MCF 10A (cell line): ENCODE data around the gene NGFR. TPM values are rescaled to one million over a fixed set of nuclear protein-coding genes. Genes with fewer than 3 reads are reported as not detected.

Experiments
- BruUV-seq: library from RNA; stranded (reverse); fragments of 400-500 nt; replicated peaks from 2 replicates; lab custom pipeline; 2021; lab: Mats Ljungman, UMichigan
- CTCF ChIA-PET: fragments of 300-600 bp; sonication (Branson Sonifier 250); formaldehyde crosslinking; extraction: SDS; loops from one replicate; lab custom pipeline; 2021; ENCODE audit warnings: antibody characterized with exemption, inconsistent platforms; lab: Yijun Ruan, JAX
- POLR2A ChIA-PET: fragments of 300-600, 350-650 bp; sonication (Branson Sonifier 250); formaldehyde crosslinking; extraction: SDS; loops from one replicate; lab custom pipeline; 2020; ENCODE audit warnings: antibody characterized with exemption, inconsistent platforms; lab: Yijun Ruan, JAX
- DNase-seq: peaks from one replicate; pipeline ENCODE4 v3.0.0-alpha.2; 2018; ENCODE audit not compliant: unreplicated experiment
- H3K27ac Mint-ChIP-seq: one replicate; pipeline ENCODE4 v1.8.0; 2022; ENCODE audit warnings: mild to moderate bottlenecking, low read depth, mixed read lengths; ENCODE audit not compliant: unreplicated experiment
- H3K27me3 Mint-ChIP-seq: one replicate; pipeline ENCODE4 v1.8.0; 2022; ENCODE audit warnings: mixed read lengths; ENCODE audit not compliant: insufficient read depth, unreplicated experiment
- H3K36me3 Mint-ChIP-seq: one replicate; pipeline ENCODE4 v1.8.0; 2022; ENCODE audit warnings: mild to moderate bottlenecking, moderate library complexity, mixed read lengths; ENCODE audit not compliant: insufficient read depth, unreplicated experiment
- H3K4me1 Mint-ChIP-seq: one replicate; pipeline ENCODE4 v1.8.0; 2022; ENCODE audit warnings: mixed read lengths; ENCODE audit not compliant: insufficient read depth, unreplicated experiment
- H3K4me3 Mint-ChIP-seq: one replicate; pipeline ENCODE4 v1.8.0; 2022; ENCODE audit warnings: mild to moderate bottlenecking, moderate library complexity, mixed read lengths; ENCODE audit not compliant: unreplicated experiment
- H3K9me3 Mint-ChIP-seq: one replicate; pipeline ENCODE4 v1.8.0; 2022; ENCODE audit warnings: mixed read lengths; ENCODE audit not compliant: unreplicated experiment
- intact Hi-C: fragments of 100-400 bp; cut with micrococcal nuclease; formaldehyde crosslinking; loops from 2 replicates; pipeline ENCODE4 v1.14.1; 2022
- total RNA-seq: library from RNA; stranded (reverse); gene quantifications from 2 replicates; pipeline ENCODE4 v1.2.3, GENCODE V29; 2022
- TF ChIP-seq, protein P1 (sequence below): fragments of 200-600 bp; IDR thresholded peaks from one replicate; pipeline ENCODE4 v1.8.0; 2022; ENCODE audit warnings: antibody characterized with exemption, mild to moderate bottlenecking; ENCODE audit not compliant: unreplicated experiment

The NGFR gene
- total RNA-seq, 1 experiment from 2014 or later, result 0.26 TPM

DNA sequence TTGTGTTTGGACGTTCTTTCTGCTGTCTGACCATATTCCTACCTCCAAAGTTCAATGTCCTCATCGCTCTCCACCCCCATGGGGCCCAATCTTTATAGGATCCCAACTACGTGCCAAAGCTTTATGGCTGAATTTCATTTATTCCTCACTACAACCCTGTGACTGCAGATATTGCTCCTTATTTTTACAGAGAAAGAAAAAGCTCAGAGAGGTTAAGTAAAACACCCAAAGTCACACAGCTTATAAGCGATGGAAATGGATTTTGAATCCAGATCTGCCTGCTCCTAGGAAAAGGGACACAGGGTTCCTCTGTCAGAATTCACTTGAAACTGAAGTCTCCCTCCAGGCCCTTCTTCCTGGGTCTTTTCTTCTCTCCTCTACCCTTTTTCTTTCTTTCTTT, 9.3 kb downstream of the NGFR start:
- no peaks in the 10 kb centered on the region for H3K9me3 Mint-ChIP-seq
- ChIA-PET POLR2A (interaction anchor here (1.3 kb wide), 1 partner anchor 20 kb away, joined by 4 read pairs; no protein-coding TSS in a partner anchor), CTCF (interaction anchor here (0.6 to 1.3 kb wide), 2 partner anchors 53 to 839 kb away, joined by 4 to 7 read pairs; no protein-coding TSS in a partner anchor)
- no peak overlapping the region for H3K4me3 Mint-ChIP-seq
- BruUV-seq, result no TSS peak
- no peak overlapping the region for H3K27ac Mint-ChIP-seq
- H3K27me3 Mint-ChIP-seq, result peaks cover 33% of the 10 kb centered on the region
- intact Hi-C loops, result no loop called here
- no peaks in the 10 kb centered on the region for H3K36me3 Mint-ChIP-seq
- TF ChIP-seq, protein P1, sequence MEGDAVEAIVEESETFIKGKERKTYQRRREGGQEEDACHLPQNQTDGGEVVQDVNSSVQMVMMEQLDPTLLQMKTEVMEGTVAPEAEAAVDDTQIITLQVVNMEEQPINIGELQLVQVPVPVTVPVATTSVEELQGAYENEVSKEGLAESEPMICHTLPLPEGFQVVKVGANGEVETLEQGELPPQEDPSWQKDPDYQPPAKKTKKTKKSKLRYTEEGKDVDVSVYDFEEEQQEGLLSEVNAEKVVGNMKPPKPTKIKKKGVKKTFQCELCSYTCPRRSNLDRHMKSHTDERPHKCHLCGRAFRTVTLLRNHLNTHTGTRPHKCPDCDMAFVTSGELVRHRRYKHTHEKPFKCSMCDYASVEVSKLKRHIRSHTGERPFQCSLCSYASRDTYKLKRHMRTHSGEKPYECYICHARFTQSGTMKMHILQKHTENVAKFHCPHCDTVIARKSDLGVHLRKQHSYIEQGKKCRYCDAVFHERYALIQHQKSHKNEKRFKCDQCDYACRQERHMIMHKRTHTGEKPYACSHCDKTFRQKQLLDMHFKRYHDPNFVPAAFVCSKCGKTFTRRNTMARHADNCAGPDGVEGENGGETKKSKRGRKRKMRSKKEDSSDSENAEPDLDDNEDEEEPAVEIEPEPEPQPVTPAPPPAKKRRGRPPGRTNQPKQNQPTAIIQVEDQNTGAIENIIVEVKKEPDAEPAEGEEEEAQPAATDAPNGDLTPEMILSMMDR, result no peak
- H3K4me1 Mint-ChIP-seq, result peaks cover 22% of the 10 kb centered on the region
- DNase-seq, result no peak

DNA sequence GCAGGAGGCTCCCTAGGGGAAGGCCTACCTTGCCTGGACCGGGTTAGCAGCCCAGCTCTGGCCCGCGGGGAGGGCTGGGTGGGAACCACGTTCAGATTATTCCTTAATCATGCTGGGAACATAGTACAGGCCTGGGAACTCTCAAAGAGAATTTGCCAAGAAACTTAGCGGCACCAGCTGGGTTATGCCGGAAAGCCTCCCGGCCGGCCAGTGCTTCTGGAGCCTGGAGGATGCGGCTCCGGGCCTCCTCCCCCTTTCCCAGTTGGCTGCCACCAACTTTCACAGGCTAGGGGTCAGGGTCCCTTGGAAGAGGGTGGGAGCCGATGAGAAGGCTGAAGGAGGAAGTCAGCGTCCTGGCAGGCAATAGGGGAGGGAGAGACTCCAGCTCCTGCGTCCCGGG, 10.8 kb downstream of the NGFR start:
- Mint-ChIP-seq H3K27ac (no peak overlapping the region), H3K9me3 (no peaks in the 10 kb centered on the region), H3K27me3 (peaks cover 32% of the 10 kb centered on the region), H3K4me3 (no peak overlapping the region), H3K4me1 (peaks cover 22% of the 10 kb centered on the region), H3K36me3 (no peaks in the 10 kb centered on the region)
- ChIA-PET CTCF (interaction anchor here (0.6 to 5.1 kb wide), 5 partner anchors 9 to 469 kb away, joined by 3 to 34 read pairs (median 5); no protein-coding TSS in a partner anchor), POLR2A (interaction anchor here (0.6 kb wide), 1 partner anchor 1001 kb away, joined by 3 read pairs; no protein-coding TSS in a partner anchor)
- intact Hi-C loops, result no loop called here
- BruUV-seq, result no TSS peak
- TF ChIP-seq, protein P1, result no peak
- DNase-seq, result no peak

DNA sequence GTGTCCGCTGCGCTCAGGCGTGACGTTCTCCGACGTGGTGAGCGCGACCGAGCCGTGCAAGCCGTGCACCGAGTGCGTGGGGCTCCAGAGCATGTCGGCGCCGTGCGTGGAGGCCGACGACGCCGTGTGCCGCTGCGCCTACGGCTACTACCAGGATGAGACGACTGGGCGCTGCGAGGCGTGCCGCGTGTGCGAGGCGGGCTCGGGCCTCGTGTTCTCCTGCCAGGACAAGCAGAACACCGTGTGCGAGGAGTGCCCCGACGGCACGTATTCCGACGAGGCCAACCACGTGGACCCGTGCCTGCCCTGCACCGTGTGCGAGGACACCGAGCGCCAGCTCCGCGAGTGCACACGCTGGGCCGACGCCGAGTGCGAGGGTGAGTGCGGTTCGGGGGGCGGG, 11.2 kb downstream of the NGFR start:
- DNase-seq, result no peak
- POLR2A ChIA-PET, result no interaction called here
- no TSS peak for BruUV-seq
- Mint-ChIP-seq H3K4me3 (no peak overlapping the region), H3K27ac (no peak overlapping the region), H3K27me3 (peaks cover 32% of the 10 kb centered on the region), H3K4me1 (peaks cover 22% of the 10 kb centered on the region), H3K36me3 (no peaks in the 10 kb centered on the region), H3K9me3 (no peaks in the 10 kb centered on the region)
- CTCF ChIA-PET, result interaction anchor here (0.7 to 5.1 kb wide), 3 partner anchors 10 to 238 kb away, joined by 4 to 34 read pairs (median 12); no protein-coding TSS in a partner anchor
- intact Hi-C loops, result no loop called here
- TF ChIP-seq, protein P1, result no peak

DNA sequence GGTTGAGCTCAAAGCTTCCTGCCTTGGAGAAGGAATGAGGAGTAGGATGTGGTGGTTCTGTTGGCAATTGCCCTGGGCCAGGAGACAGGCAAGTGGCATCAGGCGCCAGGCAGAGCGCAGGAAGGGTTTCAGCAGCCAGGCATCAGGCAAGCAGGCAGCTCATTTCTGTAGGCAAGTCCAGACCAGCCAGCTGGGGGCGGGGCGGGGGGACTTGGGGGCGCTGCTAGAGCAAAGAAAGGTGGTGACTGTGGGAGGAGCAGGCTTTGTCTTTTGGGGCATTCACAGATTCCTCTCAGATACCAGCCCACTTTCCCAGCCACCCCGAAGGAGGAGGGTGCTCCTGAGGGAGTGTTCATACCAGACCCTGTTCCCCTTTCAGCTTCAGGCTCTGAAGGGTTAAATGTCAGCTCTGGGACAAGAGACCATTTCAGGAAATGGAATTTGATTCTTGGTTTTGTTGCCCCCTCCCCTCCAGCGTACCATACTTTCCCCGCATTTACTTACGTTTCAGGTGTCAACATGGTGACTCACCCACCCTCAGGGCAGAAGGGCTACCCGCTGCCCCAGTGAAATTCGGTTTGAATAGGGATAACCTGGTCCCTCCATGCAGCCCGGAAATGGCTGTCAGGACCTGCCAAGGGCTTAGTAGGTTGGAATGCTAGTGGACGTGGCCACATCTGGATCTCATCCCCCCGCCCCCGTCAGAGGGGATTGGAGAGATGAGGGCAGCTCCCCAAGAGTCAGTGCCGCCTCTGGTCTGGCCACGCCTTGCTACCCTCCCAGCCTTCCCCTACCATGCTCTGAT, 13.2 kb downstream of the NGFR start:
- H3K27me3 Mint-ChIP-seq, result peaks cover 22% of the 10 kb centered on the region
- CTCF ChIA-PET, result interaction anchor here (0.6 to 5.1 kb wide), 10 partner anchors 12 to 645 kb away, joined by 3 to 34 read pairs (median 3); partner anchors contain the start of gene SLC35B1
- intact Hi-C loops, result no loop called here
- no peak overlapping the region for H3K27ac Mint-ChIP-seq
- peak; percentile 98 for DNase-seq
- POLR2A ChIA-PET, result interaction anchor here (0.7 to 2.2 kb wide), 9 partner anchors 10 to 1613 kb away, joined by 3 to 13 read pairs (median 4); partner anchors contain the start of genes NGFR and PHB1
- H3K9me3 Mint-ChIP-seq, result no peaks in the 10 kb centered on the region
- H3K36me3 Mint-ChIP-seq, result no peaks in the 10 kb centered on the region
- peak overlapping the region; percentile 45 for H3K4me3 Mint-ChIP-seq
- BruUV-seq, result no TSS peak
- peaks cover 13% of the 10 kb centered on the region for H3K4me1 Mint-ChIP-seq
- TF ChIP-seq, protein P1, result no peak
